HG03575 (cell line): ENCODE data around the gene UBE2D4.
"Not testable (repeated sequence)": the region's sequence is repeated elsewhere in the genome, so short reads cannot be mapped to it uniquely, and the experiment has no call there.

Experiments used
- ATAC-seq: cut with Tn5 transposase; IDR thresholded peaks from one replicate; pipeline ENCODE4 v1.9.1; 2021; ENCODE audit not compliant: unreplicated experiment, insufficient number of reproducible peaks, low FRiP score; ENCODE audit errors: extremely low read depth

Gene UBE2D4

DNA sequence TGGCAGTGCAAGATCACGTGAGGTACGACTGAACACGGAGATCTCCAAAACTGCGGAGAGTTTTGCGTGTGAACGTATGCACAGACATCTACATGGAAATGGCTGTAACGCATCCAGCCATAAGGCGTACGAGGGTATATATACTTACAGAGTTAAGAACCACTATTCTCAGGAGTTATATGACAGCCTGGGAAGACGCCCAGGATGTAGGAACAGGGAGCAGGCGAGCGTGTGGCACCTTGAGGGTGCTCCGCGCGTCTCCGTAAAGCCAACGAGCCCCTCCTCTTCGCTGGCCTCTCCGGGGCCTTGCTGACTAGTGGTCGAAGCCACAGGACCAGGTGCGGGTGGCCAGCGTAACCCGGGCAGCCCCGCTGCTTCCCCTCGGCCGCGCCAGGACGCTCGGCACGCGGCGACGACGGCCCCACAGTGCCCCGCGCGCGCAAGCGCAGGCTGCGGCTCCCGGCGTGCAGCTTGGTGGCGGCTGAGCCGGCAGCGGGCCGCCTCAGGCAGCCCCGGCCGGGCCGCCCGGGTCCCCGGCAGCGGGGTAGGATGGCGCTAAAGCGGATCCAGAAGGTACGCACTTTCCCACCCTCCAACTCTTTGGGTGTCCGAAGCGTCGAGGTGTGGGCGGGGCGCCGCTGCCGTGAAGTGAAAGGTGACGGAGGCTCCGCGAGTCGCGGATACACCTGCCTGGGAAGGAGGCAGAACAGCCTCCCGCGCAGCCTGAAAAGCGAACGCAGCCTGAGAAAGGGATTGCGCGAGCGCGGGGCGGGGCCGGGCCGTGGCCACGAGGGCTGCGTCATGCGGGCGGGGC, at the start of gene UBE2D4:
UBE2D4 (plus strand) TSS at position 453 of the 814 bp plus-strand sequence; CDS start at position 550, 97 bp downstream.
- peak; percentile 73 for ATAC-seq

DNA sequence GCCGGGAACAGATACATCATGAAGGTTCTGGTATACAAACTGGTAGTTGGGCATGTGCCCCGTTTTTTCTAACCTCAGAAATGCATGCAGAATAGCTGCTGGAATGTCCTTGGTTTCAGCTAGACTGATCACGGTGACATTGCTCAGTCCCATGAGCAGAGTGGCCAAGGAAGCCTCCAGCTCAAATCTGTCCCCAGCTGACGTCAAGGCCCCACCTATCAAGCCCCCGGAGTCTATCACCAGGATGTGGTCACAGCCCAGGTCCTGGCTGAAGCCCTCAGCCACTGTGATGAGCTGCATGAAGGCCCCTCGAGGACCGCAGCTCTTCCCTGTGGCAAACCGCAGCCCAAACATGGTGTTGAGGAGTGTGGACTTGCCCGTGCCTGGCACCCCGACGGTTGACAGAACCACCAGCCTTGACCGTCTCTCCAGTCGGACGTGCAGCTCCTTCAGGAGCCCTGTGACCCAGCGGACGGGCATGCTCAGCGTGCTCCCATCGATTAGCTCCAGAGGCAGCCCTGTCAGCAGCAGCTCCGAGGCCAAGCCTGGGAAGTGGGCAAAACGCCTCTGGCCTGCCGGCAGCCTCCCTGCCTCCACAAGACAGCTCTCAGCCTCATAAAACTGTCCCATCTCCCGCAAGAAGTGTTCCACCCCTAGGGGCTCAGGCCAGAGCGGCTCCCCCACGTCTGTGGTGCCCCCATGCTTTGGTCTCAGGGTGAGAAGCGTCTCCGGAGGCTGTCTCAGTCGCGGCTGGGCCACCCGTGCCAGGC, 49.1 kb upstream of the UBE2D4 start:
- ATAC-seq, result no peak

DNA sequence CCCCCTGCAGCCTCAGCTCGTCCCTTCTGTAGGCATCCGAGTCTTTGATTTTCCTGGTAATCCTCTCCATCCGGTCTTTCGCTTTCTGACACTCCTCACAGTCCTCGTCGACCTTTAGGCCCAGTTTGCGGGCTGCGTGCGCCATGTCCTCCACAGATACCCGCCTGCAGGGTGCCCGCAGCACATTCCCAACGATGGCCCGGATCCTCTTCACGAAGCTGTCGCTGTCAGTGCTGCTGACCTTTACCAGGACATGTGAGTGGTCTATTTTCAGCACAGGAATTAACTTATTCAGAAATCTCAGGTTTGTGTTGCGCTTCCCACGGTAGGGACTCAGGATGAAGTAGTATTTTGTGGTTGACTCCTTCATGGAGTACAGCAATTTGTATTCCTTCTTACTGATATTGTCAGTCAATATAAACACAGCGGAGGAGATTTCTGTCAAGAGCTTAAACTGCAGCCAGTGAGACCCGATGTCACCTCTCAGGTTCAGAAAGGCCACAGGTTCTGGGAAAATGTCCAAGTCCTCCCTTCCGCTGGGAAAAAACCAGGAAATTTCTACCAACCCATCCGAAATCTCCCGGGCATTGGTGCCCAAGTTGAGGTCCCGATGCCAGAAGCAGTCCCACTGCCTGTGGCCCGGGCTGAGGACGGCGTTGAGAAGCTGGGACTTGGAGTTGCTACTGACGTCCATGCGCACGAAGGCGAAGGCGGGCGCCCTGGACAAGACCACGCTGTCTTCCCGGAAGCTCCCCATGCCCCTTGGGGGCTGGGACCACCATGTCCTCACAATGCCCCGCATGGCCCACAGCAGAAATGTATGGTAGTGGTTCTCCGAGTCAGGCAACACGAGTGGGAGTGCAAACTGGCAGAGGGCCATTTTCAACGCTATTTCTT, 48.0 kb upstream of the UBE2D4 start:
- no peak for ATAC-seq

DNA sequence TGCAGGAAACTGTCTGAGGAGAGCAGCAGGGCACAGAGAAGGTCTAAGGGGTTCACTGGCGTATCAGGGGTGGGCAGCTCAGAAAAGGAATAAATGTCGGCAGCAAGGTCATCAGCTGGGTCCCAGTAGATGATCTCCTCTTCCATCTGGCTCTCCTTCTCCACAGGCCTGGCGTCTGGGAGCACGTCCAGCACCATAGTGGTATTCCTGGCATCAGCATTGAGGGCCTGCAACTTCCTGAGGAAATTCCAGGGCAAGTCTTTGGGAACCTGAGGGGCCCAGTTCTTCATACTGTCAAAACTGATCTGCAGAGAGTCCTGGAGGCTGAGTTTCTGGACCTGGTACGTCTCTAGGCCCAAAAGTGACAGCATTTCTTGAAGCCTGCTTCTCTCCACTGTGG, 47.4 kb upstream of the UBE2D4 start:
- ATAC-seq, result no peak

DNA sequence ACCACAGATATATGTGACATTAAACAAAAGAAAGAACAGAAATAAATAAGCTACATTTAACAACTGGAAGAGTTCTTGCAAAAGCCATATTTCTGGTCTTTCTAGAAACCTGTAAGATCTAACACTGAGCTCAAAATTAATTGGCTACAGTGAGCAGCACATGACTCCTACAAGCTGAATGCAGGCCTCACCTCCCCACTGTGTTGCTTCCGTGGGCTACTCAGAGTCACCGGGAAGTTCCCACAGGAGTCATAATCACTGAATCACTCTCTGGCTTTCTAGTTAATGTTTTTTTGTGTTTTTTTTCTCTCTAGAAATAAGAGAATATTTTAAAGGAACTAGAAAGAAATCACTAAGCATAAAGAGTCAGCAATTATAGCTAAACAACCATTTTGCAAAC, 46.8 kb upstream of the UBE2D4 start:
- no peak for ATAC-seq

DNA sequence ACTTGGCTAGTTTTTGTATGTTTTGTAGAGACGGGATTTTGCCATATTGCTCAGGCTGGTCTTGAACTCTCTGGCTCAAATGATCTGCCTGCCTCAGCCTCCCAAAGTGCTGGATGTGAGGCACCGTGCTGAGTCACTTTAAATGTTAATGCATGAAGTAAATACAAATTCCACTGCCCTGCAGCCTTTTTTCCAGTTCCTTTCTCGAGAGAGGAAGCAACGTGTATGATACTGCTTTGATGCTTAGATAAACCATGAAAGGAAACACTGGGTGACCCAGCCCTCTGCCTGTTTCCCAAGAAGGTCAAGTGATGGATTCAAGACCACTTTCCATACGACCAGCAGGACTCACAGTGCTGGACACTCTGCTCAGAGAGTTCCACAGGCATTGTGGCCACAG, 45.6 kb upstream of the UBE2D4 start:
- no peak for ATAC-seq

DNA sequence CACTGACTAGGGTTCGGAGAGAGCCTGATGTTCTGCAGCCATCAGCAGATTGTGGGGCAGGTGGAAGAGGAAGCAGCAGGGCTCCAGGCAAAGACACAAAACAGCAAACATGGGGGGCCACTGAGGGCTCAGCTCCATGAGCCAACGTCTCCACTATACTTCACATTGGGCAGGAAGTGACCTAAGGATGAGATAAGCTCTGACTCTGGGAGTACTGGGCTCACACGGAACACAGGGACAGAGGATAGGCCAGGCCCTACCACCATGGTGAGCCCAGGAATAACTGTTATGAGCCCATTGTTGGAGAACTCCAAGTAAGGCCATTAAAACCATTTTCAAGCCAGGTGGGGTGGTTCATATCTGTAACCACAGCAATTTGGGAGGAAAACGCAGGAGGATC, 42.0 kb upstream of the UBE2D4 start:
- ATAC-seq, result no peak

DNA sequence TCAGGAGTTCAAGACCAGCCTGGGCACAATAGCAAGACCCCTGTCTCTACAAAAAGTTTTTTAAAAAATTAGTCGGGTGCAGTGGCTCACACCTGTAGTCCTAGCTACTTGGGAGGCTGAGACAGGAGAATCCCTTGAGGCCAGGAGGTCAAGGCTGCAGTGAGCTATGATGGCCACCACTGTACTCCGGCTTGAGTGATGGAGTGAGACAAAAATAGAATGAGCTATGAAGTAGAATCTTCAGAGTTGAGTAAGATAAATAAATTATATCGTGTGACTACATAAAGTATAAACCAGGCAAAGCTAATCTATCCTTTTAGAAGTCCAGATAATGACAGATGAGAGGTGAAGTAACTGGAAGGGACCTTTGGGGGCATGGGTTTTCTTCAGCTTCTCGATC, 41.6 kb upstream of the UBE2D4 start:
- ATAC-seq, result no peak

DNA sequence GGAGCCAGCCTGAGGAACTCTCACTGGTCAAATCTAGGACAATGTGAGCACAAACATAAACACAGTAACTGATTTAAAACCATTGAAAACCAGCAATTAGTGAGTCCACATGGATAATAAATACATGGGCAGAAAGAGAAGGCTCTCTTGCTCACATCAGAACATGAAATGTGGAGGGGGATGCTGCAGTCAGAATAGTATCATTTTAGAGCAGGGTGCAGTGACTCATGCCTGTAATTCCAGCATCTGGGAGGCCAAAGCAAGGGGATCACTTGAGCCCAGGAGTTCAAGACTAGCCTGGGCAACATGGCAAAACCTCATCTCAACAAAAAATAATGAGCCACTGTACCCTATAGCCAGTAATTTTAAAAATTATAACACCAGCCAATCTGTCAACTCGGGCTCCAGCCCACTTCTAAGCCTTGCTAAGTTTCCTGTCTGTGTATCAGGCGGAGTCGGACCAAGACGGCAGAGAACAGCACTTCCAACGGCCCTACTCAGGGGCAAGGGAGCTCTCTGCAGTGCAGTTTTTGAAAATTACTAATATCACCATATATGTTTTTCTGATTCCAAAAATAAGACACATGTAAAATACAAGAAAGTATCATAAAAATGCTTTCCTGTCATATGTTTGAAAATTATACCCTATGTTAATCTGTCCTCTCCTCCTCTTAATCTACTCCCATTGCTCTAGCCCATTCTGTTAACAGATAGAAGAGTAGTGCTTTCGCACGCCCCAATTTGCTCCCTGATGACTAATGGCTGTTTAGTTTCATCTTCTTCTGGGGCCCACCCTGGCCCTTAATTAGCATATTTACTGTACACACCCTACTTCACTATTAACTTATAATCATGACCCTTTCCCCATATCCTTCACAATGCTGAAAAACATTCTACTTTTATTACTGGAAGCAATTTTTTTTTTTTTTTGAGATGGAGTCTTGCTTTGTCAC, 37.0 kb upstream of the UBE2D4 start:
- ATAC-seq, result no peak

DNA sequence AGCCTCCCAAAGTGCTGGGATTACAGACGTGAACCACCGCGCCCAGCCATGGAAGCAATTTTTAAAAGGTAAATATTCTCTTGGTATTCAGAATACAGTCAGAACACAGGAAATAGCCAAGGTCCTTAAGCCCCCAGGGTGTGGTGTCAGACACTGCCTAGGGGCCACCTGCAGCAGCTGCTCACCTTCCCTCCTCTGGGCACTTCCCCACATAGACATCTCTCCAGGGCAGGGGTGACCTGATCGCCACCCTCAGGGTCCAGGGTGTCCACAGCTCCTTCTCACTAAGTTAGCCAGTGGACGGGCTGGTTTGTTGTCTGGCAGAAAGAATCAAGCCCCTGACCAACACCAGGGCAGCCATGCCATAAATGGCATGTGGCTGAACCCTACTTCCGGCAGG, 35.8 kb upstream of the UBE2D4 start:
- ATAC-seq, result no peak

DNA sequence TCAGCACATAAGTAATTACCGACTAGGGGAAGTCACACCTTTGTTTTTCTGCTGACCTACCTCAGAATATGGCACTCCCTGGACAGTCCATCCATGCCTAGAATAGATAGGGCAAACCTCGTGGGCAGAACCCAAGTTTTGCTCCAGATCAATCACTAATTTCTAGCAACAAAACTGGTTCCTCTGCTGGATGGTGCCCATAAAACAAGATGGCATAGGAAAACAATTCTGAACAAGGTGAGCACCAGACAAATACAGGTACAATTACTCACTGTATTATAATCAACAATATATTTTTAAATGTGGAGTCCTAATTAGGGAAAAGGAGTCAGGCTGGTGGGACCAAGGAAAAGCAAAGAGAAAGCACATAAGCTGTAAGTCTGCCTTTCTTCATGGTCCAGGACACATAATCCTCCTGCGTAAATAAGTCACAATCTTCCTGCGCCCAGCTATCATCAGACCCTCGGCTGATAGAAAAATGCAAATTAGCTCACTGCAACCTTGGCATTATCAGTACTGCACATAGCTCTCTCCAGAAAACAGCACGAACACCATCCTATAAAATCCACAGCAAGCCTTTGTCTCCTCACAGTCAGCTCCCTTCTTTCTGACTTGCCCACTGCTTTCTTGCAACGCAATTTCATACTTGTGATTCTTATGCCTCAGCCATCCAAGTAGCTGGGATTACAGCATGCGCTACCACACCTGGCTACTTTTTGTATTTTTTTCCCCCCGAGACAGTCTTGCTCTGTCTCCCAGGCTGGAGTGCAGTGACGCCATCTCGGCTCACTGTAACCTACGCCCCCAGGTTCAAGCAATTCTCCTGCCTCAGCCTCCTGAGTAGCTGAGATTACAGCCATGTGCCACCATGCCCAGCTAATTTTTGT, 34.9 kb upstream of the UBE2D4 start:
- no peak for ATAC-seq

DNA sequence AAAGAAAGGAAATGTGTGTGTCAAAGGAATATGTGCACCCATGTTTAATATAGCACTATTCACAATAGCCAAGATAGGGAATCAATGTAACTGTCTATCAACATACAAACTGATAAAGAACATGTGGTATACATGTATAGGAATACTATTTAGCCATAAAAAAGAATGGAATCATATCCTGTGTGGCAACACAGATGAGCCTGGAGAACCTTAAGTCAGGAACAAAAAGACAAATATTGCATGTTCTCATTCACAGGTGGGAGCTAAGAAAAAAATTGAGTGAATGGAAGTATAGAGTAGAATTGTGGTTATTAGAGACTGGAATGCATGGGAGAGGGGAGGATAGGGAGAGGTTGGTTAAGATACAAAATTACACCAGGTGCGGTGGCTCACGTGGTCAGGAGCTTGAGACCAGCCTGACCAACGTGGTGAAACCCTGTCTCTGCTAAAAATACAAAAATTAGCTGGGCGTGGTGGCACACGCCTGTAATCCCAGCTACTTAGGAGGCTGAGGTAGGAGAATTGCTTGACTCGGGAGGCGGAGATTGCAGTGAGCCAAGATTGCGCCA, 30.3 kb upstream of the UBE2D4 start:
- no peak for ATAC-seq

DNA sequence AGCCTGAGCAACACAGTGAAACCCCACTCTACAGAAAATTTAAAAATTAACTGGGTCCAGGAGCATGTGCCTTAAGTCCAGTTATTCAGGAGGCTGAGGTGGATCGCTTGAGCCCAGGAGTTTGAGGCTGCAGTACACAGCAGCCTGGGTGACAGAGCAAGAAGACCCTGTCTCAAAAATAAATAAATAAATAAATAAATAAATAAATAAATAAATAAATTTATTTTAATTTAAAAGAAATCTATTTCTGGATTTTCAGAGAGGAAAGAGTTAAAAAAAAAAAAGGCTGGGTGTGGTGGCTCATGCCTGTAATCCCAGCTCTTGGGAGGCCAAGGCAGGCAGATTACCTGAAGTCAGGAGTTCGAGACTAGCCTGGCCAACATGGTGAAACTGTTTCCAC, 27.7 kb upstream of the UBE2D4 start:
- not testable (repeated sequence) for ATAC-seq

DNA sequence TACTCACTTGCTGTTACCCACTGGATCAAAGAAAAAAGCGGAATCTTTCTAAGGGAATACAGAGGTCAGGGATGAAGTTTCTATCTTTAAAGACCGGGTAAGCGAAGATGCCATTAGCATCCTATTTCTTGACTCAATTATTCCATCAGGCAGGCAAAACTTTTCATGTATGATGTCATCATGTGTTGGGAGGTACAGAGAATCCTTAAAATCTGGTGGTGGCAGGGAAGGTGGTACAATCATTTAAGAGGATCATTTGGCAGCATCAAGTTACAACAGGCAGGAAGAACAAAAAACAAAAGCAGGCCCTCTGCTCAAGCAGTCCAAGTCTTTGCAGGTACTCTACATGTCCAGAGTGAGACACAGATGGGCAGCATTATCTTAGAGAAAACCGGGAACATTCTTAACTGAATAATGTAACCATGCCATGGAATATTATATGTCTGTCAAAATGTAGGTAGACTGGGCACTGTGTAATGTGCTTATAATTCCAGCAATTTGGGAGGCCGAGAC, 23.6 kb upstream of the UBE2D4 start:
- ATAC-seq, result no peak

DNA sequence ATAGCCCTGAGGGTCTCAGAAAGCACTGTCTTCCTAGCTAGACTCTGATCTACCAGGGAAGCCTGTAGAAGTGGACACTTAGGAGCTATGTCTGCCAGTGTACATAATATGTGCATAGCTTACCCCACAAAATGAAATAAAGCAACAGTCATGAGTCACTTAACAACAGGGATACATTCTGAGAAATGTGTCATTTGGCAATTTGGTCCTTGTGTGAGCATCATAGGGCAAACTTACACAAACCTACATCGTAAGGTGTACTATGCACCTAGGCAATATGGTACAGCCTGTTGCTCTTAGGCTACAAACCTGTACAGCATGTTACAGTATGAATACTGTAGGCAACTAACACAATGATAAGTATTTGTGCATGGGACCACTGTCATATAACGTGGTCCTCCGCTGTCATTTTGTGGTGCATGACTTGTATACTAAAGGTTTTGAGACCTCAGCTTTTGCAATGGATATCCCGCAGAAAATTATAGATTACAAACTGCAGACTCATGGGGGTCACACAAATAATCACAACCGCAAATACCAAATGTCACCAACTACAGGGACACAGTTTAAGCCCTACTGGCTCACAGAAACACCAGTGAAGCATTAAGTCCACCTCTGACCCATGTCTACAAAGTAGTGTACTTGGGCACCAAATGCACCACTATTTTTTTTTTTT, 21.6 kb upstream of the UBE2D4 start:
- ATAC-seq, result no peak

DNA sequence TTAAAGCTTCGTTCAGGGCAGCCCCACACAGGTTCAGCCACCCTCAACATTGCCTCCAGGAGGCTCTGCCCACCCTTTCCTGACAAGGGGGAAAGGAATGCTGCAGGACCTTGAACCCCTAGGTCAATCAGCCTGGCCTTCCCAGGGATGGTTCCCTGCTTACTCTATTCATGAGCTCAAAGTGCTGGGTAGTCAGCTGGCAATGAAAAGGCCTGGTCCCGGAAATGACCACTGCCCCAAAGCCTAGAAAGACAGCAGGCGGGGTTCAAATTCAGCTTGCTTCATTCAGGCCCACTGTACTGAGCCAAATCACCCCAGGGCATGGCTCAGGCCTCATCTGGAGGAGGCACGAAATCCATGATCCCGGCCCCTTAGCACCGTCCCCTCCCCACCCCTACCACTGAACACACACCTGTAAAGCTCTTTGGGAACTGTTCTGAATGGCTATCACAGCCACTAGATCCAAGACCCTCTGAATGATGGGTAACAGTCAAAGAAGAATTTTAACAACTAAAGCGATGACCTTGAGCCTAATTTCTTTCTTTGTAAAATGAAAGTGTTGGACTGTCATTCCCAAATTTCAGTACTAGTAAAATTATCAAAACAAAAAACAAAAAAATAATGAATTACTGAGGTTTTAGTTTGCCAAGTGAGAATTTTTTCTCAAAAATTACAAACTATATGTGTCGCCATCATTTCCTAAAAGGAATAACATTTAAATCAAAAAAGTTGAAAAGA, 20.9 kb upstream of the UBE2D4 start:
- no peak for ATAC-seq
